Measurements from ENCODE around the gene PDE10A.

The PDE10A gene

GRCh38 chr6:165657325-165657680 is 5.7 kb downstream of the PDE10A start:
- no peak for TF ChIP-seq CTCF (IDR thresholded peaks at IDR 0.05; ENCODE audit: borderline replicate concordance, control extremely low read depth, extremely low read depth, insufficient read depth, missing control alignments)
- no peak for DNase-seq (ENCODE audit: low spot score)
- in situ Hi-C loops (cut with MboI; ENCODE audit: low sequenced_read_pairs, unreplicated experiment) = no loop called here

- in situ Hi-C loops (cut with MboI; ENCODE audit: low sequenced_read_pairs, unreplicated experiment) = no loop called here
- TF ChIP-seq CTCF (IDR thresholded peaks at IDR 0.05; ENCODE audit: borderline replicate concordance, control extremely low read depth, extremely low read depth, insufficient read depth, missing control alignments) = no peak
- DNase-seq (ENCODE audit: low spot score) = no peak
Observed at GRCh38 chr6:165656581-165657324, 6.3 kb downstream of the PDE10A start.

GRCh38 chr6:165655191-165655590 is 7.8 kb downstream of the PDE10A start:
- DNase-seq (ENCODE audit: low spot score) = no peak
- no peak for TF ChIP-seq CTCF (IDR thresholded peaks at IDR 0.05; ENCODE audit: borderline replicate concordance, control extremely low read depth, extremely low read depth, insufficient read depth, missing control alignments)
- in situ Hi-C loops (cut with MboI; ENCODE audit: low sequenced_read_pairs, unreplicated experiment) = no loop called here

- in situ Hi-C loops (cut with MboI; ENCODE audit: low sequenced_read_pairs, unreplicated experiment) = no loop called here
- no peak for DNase-seq (ENCODE audit: low spot score)
- no peak for TF ChIP-seq CTCF (IDR thresholded peaks at IDR 0.05; ENCODE audit: borderline replicate concordance, control extremely low read depth, extremely low read depth, insufficient read depth, missing control alignments)
Observed at GRCh38 chr6:165654144-165654543, 8.9 kb downstream of the PDE10A start.

- DNase-seq (ENCODE audit: low spot score) = no peak
- no peak for TF ChIP-seq CTCF (IDR thresholded peaks at IDR 0.05; ENCODE audit: borderline replicate concordance, control extremely low read depth, extremely low read depth, insufficient read depth, missing control alignments)
- in situ Hi-C loops (cut with MboI; ENCODE audit: low sequenced_read_pairs, unreplicated experiment) = no loop called here
Observed at GRCh38 chr6:165653607-165654006, 9.4 kb downstream of the PDE10A start.

GRCh38 chr6:165653196-165653595 is 9.8 kb downstream of the PDE10A start:
- DNase-seq (ENCODE audit: low spot score) = no peak
- in situ Hi-C loops (cut with MboI; ENCODE audit: low sequenced_read_pairs, unreplicated experiment) = no loop called here
- no peak for TF ChIP-seq CTCF (IDR thresholded peaks at IDR 0.05; ENCODE audit: borderline replicate concordance, control extremely low read depth, extremely low read depth, insufficient read depth, missing control alignments)

Measured in GM13976 (cell line).